ENCODE results near the gene PLEKHG4.

DNA sequence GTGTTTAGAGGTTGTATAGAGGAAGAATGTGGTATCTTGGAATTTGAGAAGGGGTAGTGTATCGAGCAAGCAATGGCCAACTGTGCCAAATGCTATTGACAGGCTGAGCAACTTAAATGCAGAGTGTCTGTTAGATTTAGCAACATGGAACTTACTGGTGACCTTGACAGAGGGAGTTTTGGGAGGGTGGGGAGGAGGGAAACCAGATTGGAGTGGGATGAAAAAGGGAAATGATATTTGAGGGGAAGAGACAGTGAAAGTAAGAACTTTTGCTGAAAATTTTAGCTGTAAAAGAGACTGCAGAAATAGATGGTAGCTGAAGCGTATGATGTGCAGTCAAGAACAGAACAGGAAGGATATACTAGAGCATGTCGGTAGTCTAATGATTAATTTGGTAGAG is 48.4 kb downstream of the PLEKHG4 start:
- TF ChIP-seq POLR2AphosphoS5 (IDR thresholded peaks at IDR 0.05; ENCODE audit: low read depth, low read length) (no peak), POLR2A (IDR thresholded peaks at IDR 0.05; ENCODE audit: low read depth, low read length) (no peak)

Data from GM12891 (cell line).